Measurements from ENCODE around the gene CMIP. TPM values are rescaled to one million over a fixed set of nuclear protein-coding genes. Genes with fewer than 3 reads are reported as not detected.

The CMIP gene
- total and polyA plus RNA-seq, 10 of the 15 experiments (the other 5 are each of a cell fraction or from before 2014, with no cell fraction given): 1.2 to 43.2 (median 4.4) TPM

DNA sequence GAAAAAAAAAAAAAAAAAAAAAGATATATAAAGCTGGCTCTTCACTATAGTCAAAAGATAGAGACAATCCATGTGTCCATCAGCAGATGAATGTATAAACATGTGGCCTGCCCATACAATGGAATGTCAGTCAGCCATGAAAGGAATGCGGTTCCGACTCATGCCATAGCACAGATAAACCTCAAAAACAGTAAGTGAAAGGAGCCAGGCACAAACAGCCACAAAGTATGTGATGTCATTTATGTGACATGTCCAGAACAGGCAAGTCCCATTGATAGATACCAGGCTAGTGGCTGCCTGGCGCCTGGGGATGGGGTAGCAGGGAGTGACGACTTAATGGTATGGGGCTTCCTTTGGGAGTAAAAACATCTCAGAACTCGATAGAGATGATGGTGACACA lies 155.7 kb downstream of the CMIP start:
- DNase-seq (ENCODE audit: low read depth, low spot score): no peak
- no peak overlapping the region for H3K4me3 ChIP-seq
- no peak overlapping the region for H3K27ac ChIP-seq (ENCODE audit: control insufficient read depth, insufficient read depth)
- H3K79me2 ChIP-seq (ENCODE audit: control insufficient read depth, insufficient read depth, low read length): no peaks in the 10 kb centered on the region; the same call in 1 of the 2 replicates
- H4K20me1 ChIP-seq (ENCODE audit: control insufficient read depth, insufficient read depth): no peaks in the 10 kb centered on the region; the same call in none of the 2 replicates
- no peaks in the 10 kb centered on the region for H3K4me1 ChIP-seq (ENCODE audit: control insufficient read depth, insufficient read depth, low read length)
- no peak for FAIRE-seq
- no peak for ATAC-seq
- 80% methylated on average over 5 of the region's 5 CpGs for WGBS (ENCODE audit: insufficient coverage, insufficient replicate concordance, low lambda C conversion rate, missing lambda C conversion rate)
- TF ChIP-seq, protein P1, sequence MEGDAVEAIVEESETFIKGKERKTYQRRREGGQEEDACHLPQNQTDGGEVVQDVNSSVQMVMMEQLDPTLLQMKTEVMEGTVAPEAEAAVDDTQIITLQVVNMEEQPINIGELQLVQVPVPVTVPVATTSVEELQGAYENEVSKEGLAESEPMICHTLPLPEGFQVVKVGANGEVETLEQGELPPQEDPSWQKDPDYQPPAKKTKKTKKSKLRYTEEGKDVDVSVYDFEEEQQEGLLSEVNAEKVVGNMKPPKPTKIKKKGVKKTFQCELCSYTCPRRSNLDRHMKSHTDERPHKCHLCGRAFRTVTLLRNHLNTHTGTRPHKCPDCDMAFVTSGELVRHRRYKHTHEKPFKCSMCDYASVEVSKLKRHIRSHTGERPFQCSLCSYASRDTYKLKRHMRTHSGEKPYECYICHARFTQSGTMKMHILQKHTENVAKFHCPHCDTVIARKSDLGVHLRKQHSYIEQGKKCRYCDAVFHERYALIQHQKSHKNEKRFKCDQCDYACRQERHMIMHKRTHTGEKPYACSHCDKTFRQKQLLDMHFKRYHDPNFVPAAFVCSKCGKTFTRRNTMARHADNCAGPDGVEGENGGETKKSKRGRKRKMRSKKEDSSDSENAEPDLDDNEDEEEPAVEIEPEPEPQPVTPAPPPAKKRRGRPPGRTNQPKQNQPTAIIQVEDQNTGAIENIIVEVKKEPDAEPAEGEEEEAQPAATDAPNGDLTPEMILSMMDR (IDR thresholded peaks at IDR 0.05 in 2 of 3, conservative IDR thresholded peaks at IDR 0.05 in 1 of 3; ENCODE audit: control insufficient read depth in 2 of 3, extremely low read depth in 1 of 3, insufficient read depth in 1 of 3, low read depth in 3 of 3, low read length in 3 of 3): no peak
- TF ChIP-seq MXI1 (IDR thresholded peaks at IDR 0.05; ENCODE audit: low read depth, low read length): no peak
- TF ChIP-seq RELA (IDR thresholded peaks at IDR 0.05; ENCODE audit: borderline replicate concordance, partially characterized antibody): no peak
- no peak for TF ChIP-seq KAT2A (conservative IDR thresholded peaks at IDR 0.05; ENCODE audit: control insufficient read depth, low read depth, low read length)
- TF ChIP-seq, protein P2, sequence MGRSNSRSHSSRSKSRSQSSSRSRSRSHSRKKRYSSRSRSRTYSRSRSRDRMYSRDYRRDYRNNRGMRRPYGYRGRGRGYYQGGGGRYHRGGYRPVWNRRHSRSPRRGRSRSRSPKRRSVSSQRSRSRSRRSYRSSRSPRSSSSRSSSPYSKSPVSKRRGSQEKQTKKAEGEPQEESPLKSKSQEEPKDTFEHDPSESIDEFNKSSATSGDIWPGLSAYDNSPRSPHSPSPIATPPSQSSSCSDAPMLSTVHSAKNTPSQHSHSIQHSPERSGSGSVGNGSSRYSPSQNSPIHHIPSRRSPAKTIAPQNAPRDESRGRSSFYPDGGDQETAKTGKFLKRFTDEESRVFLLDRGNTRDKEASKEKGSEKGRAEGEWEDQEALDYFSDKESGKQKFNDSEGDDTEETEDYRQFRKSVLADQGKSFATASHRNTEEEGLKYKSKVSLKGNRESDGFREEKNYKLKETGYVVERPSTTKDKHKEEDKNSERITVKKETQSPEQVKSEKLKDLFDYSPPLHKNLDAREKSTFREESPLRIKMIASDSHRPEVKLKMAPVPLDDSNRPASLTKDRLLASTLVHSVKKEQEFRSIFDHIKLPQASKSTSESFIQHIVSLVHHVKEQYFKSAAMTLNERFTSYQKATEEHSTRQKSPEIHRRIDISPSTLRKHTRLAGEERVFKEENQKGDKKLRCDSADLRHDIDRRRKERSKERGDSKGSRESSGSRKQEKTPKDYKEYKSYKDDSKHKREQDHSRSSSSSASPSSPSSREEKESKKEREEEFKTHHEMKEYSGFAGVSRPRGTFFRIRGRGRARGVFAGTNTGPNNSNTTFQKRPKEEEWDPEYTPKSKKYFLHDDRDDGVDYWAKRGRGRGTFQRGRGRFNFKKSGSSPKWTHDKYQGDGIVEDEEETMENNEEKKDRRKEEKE (IDR thresholded peaks at IDR 0.05): no peak
- TF ChIP-seq, protein P3, sequence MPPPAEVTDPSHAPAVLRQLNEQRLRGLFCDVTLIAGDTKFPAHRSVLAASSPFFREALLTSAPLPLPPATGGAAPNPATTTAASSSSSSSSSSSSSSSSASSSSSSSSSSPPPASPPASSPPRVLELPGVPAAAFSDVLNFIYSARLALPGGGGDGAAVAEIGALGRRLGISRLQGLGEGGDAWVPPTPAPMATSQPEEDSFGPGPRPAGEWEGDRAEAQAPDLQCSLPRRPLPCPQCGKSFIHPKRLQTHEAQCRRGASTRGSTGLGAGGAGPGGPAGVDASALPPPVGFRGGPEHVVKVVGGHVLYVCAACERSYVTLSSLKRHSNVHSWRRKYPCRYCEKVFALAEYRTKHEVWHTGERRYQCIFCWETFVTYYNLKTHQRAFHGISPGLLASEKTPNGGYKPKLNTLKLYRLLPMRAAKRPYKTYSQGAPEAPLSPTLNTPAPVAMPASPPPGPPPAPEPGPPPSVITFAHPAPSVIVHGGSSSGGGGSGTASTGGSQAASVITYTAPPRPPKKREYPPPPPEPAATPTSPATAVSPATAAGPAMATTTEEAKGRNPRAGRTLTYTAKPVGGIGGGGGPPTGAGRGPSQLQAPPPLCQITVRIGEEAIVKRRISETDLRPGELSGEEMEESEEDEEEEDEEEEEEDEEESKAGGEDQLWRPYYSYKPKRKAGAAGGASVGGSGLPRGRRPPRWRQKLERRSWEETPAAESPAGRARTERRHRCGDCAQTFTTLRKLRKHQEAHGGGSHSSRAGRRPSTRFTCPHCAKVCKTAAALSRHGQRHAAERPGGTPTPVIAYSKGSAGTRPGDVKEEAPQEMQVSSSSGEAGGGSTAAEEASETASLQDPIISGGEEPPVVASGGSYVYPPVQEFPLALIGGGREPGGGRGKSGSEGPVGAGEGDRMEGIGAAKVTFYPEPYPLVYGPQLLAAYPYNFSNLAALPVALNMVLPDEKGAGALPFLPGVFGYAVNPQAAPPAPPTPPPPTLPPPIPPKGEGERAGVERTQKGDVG (CRISPR knock-in tag; IDR thresholded peaks at IDR 0.05): no peak
- ChIA-PET RAD21 (ENCODE audit: unreplicated experiment) (no interaction called here), POLR2A (interaction anchor here (0.7 kb wide), 1 partner anchor 195 kb away, joined by 3 read pairs; no protein-coding TSS in a partner anchor), CTCF (no interaction called here), SMC1A (ENCODE audit: uncharacterized antibody, unreplicated experiment) (no interaction called here)
- H3K27me3 ChIP-seq (replicated peaks in 1 of 2; ENCODE audit: control insufficient read depth in 2 of 2, insufficient read depth in 2 of 2, low read length in 1 of 2): no peaks in the 10 kb centered on the region
- intact Hi-C loops (cut with micrococcal nuclease; ENCODE audit: unreplicated experiment): no loop called here
- H3K36me3 ChIP-seq (ENCODE audit: control insufficient read depth in 2 of 2, insufficient read depth in 2 of 2, low read length in 1 of 2): no peaks in the 10 kb centered on the region; a peak in 2 of 4 replicates
- BruUV-seq (replicated peaks): no TSS peak
- no peaks in the 10 kb centered on the region for H3K9me3 ChIP-seq (replicated peaks; ENCODE audit: control insufficient read depth, insufficient read depth, low read length)
- H2AFZ ChIP-seq (ENCODE audit: control insufficient read depth, low read depth, low read length): no peak overlapping the region
- H3K9ac ChIP-seq (ENCODE audit: control insufficient read depth, insufficient read depth, low read length): no peak overlapping the region
- H3K4me2 ChIP-seq (ENCODE audit: control insufficient read depth, insufficient read depth): no peak overlapping the region
- in situ Hi-C loops (cut with MboI): no loop called here

Measured in GM12878 (cell line).